CD4-positive, CD25-positive, alpha-beta regulatory T cell (primary cell): ENCODE data around the gene DIP2C. TPM values are rescaled to one million over a fixed set of nuclear protein-coding genes. Genes with fewer than 3 reads are reported as not detected.

ENCODE experiments used
- ATAC-seq, 2 donors: fragments of 150-1000 bp; cut with Tn5 transposase; one replicate each; pipeline ENCODE4 v1.10.0; 2021; ENCODE audit warnings: low read depth in 2 of 2, moderate number of reproducible peaks in 2 of 2, moderate library complexity in 1 of 2
- DNase-seq, 3 donors: peaks; one replicate each; pipeline versions ENCODE4 v3.0.0 to v3.0.0-alpha.2; 2012 to 2022; ENCODE audit warnings: mixed read lengths in 1 of 3
- H3K27ac ChIP-seq: one replicate; pipeline ENCODE4 v1.7.0; 2013; ENCODE audit warnings: mild to moderate bottlenecking, low read length; ENCODE audit not compliant: insufficient read depth, poor library complexity, severe bottlenecking
- H3K27me3 ChIP-seq: one replicate; pipeline ENCODE4 v1.7.0; 2013; ENCODE audit warnings: low read length; ENCODE audit not compliant: control insufficient read depth, insufficient read depth
- H3K36me3 ChIP-seq: one replicate; pipeline ENCODE4 v1.7.0; 2013; ENCODE audit warnings: mild to moderate bottlenecking, low read length, moderate library complexity; ENCODE audit not compliant: control insufficient read depth, insufficient read depth
- H3K4me1 ChIP-seq: 2 replicates; pipeline ENCODE4 v1.7.0; 2013; ENCODE audit warnings: mild to moderate bottlenecking, low read length; ENCODE audit not compliant: insufficient read depth, control insufficient read depth, poor library complexity, severe bottlenecking
- H3K4me3 ChIP-seq: one replicate; pipeline ENCODE4 v1.7.0; 2013; ENCODE audit warnings: low read depth, mild to moderate bottlenecking, low read length, moderate library complexity
- H3K9me3 ChIP-seq, 2 experiments: 1 replicate in 1 of 2; 2 replicates in 1 of 2; pipeline ENCODE4 v1.7.0; 2013; ENCODE audit warnings: low read length in 2 of 2, mild to moderate bottlenecking in 1 of 2, moderate library complexity in 1 of 2; ENCODE audit not compliant: control insufficient read depth in 2 of 2
- H3K27ac Mint-ChIP-seq, 3 donors: one replicate each; pipeline ENCODE4 v1.8.0; 2020 to 2022; ENCODE audit warnings: mild to moderate bottlenecking in 3 of 3, mixed read lengths in 3 of 3, moderate library complexity in 2 of 3
- H3K27me3 Mint-ChIP-seq: one replicate; pipeline ENCODE4 v1.8.0; 2022; ENCODE audit warnings: mild to moderate bottlenecking, mixed read lengths
- H3K36me3 Mint-ChIP-seq: one replicate; pipeline ENCODE4 v1.8.0; 2020; ENCODE audit warnings: mixed read lengths
- H3K4me1 Mint-ChIP-seq, 4 donors: one replicate each; pipeline ENCODE4 v1.8.0; 2020 to 2022; ENCODE audit warnings: mixed read lengths in 4 of 4, mild to moderate bottlenecking in 1 of 4
- H3K4me3 Mint-ChIP-seq, 4 donors: one replicate each; pipeline ENCODE4 v1.8.0; 2020 to 2022; ENCODE audit warnings: mild to moderate bottlenecking in 4 of 4, mixed read lengths in 4 of 4, moderate library complexity in 3 of 4
- H3K9me3 Mint-ChIP-seq, 7 donors: one replicate each; pipeline ENCODE4 v1.8.0; 2020 to 2022; ENCODE audit warnings: mixed read lengths in 7 of 7, mild to moderate bottlenecking in 3 of 7, moderate library complexity in 2 of 7
- polyA plus RNA-seq, 4 donors: library from polyadenylated mRNA; unstranded; fragments of 300-500 nt; fragmentation: Illumina TruSeq; gene quantifications; one replicate each; pipeline ENCODE4 v1.2.3, GENCODE V29; 2021
- total RNA-seq: library from RNA; stranded (reverse); gene quantifications from one replicate; pipeline ENCODE4 v1.2.3, GENCODE V29; 2022

DIP2C gene
- total and polyA plus RNA-seq, 5 donors from 2014 or later = 0.47 to 4.1 (median 0.54) TPM

- Mint-ChIP-seq H3K4me1 (no peaks in the 10 kb centered on the region), H3K27ac (no peak overlapping the region), H3K9me3 (peaks cover 0 to 1% (median 0%) of the 10 kb centered on the region in 7 donors), H3K36me3 (peaks cover 21% of the 10 kb centered on the region), H3K4me3 (no peak overlapping the region), H3K27me3 (no peaks in the 10 kb centered on the region)
- Histone ChIP-seq H3K4me3 (no peak overlapping the region), H3K27ac (no peak overlapping the region), H3K9me3 (no peaks in the 10 kb centered on the region), H3K4me1 (no peaks in the 10 kb centered on the region), H3K36me3 (no peaks in the 10 kb centered on the region), H3K27me3 (no peaks in the 10 kb centered on the region)
- no peak for ATAC-seq
- no peak for DNase-seq
Measured at GRCh38 chr10:364267-364775, 325.1 kb downstream of the DIP2C start.

- Histone ChIP-seq H3K27me3 (no peaks in the 10 kb centered on the region), H3K4me1 (no peaks in the 10 kb centered on the region), H3K9me3 (no peaks in the 10 kb centered on the region), H3K36me3 (no peaks in the 10 kb centered on the region), H3K27ac (no peak overlapping the region), H3K4me3 (no peak overlapping the region)
- peaks cover 21% of the 10 kb centered on the region for H3K36me3 Mint-ChIP-seq
- no peaks in the 10 kb centered on the region for H3K4me1 Mint-ChIP-seq
- no peak overlapping the region for H3K27ac Mint-ChIP-seq
- no peaks in the 10 kb centered on the region for H3K27me3 Mint-ChIP-seq
- no peak overlapping the region for H3K4me3 Mint-ChIP-seq
- DNase-seq (no peak), ATAC-seq (no peak)
- peaks cover 0 to 1% (median 0%) of the 10 kb centered on the region in 7 donors for H3K9me3 Mint-ChIP-seq
Measured at GRCh38 chr10:363152-363551, 326.3 kb downstream of the DIP2C start.

- no peaks in the 10 kb centered on the region for H3K9me3 ChIP-seq
- no peak overlapping the region for H3K27ac ChIP-seq
- no peaks in the 10 kb centered on the region for H3K4me1 ChIP-seq
- H3K27me3 ChIP-seq = no peaks in the 10 kb centered on the region
- peaks cover 21% of the 10 kb centered on the region for H3K36me3 Mint-ChIP-seq
- no peak overlapping the region for H3K4me3 Mint-ChIP-seq
- peaks cover under 1% of the 10 kb centered on the region for H3K27me3 Mint-ChIP-seq
- no peak for DNase-seq
- no peak for ATAC-seq
- no peak overlapping the region for H3K27ac Mint-ChIP-seq
- H3K4me1 Mint-ChIP-seq = no peaks in the 10 kb centered on the region
- H3K9me3 Mint-ChIP-seq = peaks cover 0 to 1% (median 0%) of the 10 kb centered on the region in 7 donors
- H3K4me3 ChIP-seq = no peak overlapping the region
- H3K36me3 ChIP-seq = no peaks in the 10 kb centered on the region
Measured at GRCh38 chr10:361203-362081, 328.0 kb downstream of the DIP2C start.

GRCh38 chr10:360653-361052 is 328.8 kb downstream of the DIP2C start:
- Mint-ChIP-seq H3K27me3 (peaks cover 4% of the 10 kb centered on the region), H3K4me1 (no peaks in the 10 kb centered on the region), H3K36me3 (peaks cover 17% of the 10 kb centered on the region), H3K4me3 (no peak overlapping the region), H3K27ac (peak overlapping the region in 1 of 3 donors; percentile 56), H3K9me3 (peaks cover 0 to 1% (median 0%) of the 10 kb centered on the region in 7 donors)
- no peak overlapping the region for H3K27ac ChIP-seq
- no peaks in the 10 kb centered on the region for H3K4me1 ChIP-seq
- no peaks in the 10 kb centered on the region for H3K9me3 ChIP-seq
- H3K4me3 ChIP-seq = no peak overlapping the region
- DNase-seq (no peak), ATAC-seq (no peak)
- H3K27me3 ChIP-seq = no peaks in the 10 kb centered on the region
- no peaks in the 10 kb centered on the region for H3K36me3 ChIP-seq

GRCh38 chr10:359762-360161 is 329.7 kb downstream of the DIP2C start:
- DNase-seq (no peak), ATAC-seq (no peak)
- H3K9me3 ChIP-seq = no peaks in the 10 kb centered on the region
- no peak overlapping the region for H3K27ac ChIP-seq
- H3K4me1 ChIP-seq = no peaks in the 10 kb centered on the region
- no peak overlapping the region for H3K4me3 ChIP-seq
- no peaks in the 10 kb centered on the region for H3K36me3 ChIP-seq
- Mint-ChIP-seq H3K4me1 (no peaks in the 10 kb centered on the region), H3K27ac (no peak overlapping the region), H3K36me3 (peaks cover 20% of the 10 kb centered on the region), H3K4me3 (no peak overlapping the region), H3K27me3 (peaks cover 4% of the 10 kb centered on the region), H3K9me3 (peaks cover 0 to 1% (median 0%) of the 10 kb centered on the region in 7 donors)
- no peaks in the 10 kb centered on the region for H3K27me3 ChIP-seq

- H3K36me3 ChIP-seq = no peaks in the 10 kb centered on the region
- ATAC-seq = no peak
- no peak overlapping the region for H3K4me3 Mint-ChIP-seq
Measured at GRCh38 chr10:359093-359492, 330.4 kb downstream of the DIP2C start.

GRCh38 chr10:357201-357950 is 332.1 kb downstream of the DIP2C start:
- peaks cover 19% of the 10 kb centered on the region for H3K36me3 Mint-ChIP-seq
- DNase-seq (no peak), ATAC-seq (no peak)
- peaks cover 4% of the 10 kb centered on the region for H3K27me3 Mint-ChIP-seq
- Histone ChIP-seq H3K9me3 (no peaks in the 10 kb centered on the region), H3K36me3 (no peaks in the 10 kb centered on the region), H3K27ac (no peak overlapping the region), H3K27me3 (no peaks in the 10 kb centered on the region), H3K4me1 (no peaks in the 10 kb centered on the region), H3K4me3 (no peak overlapping the region)
- H3K4me3 Mint-ChIP-seq = no peak overlapping the region
- H3K27ac Mint-ChIP-seq = no peak overlapping the region
- H3K4me1 Mint-ChIP-seq = peaks cover 0 to 2% (median 1%) of the 10 kb centered on the region in 4 donors
- H3K9me3 Mint-ChIP-seq = peaks cover 0 to 1% (median 0%) of the 10 kb centered on the region in 7 donors

More at GRCh38 chr10:359093-359492, 330.4 kb downstream of the DIP2C start:
- no peak for DNase-seq
- Histone ChIP-seq H3K27ac (no peak overlapping the region), H3K4me1 (no peaks in the 10 kb centered on the region), H3K9me3 (no peaks in the 10 kb centered on the region), H3K4me3 (no peak overlapping the region), H3K27me3 (no peaks in the 10 kb centered on the region)
- Mint-ChIP-seq H3K27me3 (peaks cover 4% of the 10 kb centered on the region), H3K27ac (no peak overlapping the region), H3K9me3 (peaks cover 0 to 1% (median 0%) of the 10 kb centered on the region in 7 donors), H3K36me3 (peaks cover 24% of the 10 kb centered on the region), H3K4me1 (no peaks in the 10 kb centered on the region)
